ENCODE results near the gene ZHX3.

DNA sequence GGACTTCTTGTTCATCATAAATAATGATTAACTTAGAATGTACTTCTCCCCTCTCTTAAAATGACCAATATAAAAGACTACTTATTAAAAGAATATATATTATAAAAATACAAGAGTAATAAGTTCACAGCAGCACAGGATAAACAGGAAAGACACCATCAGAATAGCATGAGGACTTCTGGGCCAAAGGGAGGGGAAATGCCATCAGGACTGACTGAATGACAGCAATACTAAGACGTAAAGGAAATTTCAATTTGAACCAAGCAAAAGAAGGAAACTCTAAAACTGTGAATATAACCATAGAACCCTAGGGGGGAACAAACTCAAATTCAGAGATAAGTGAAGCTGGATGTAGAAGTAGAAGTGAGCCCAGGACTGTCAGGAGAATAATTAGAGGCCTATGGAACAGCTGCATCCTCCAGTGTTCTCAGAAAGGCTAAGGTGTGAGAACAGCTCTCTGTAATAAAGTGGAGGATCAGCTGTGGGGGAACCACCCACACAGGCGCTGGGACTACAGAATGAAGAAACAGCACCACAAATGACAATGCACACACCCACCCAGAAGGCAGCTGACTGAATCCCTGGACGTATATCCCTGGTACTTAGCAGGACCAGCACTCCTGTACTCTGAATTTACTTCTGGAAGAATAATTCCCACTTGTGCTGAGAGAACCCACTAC, 37.8 kb downstream of the ZHX3 start:
- TF ChIP-seq CTCF (IDR thresholded peaks at IDR 0.05 in 4 of 5, conservative IDR thresholded peaks at IDR 0.05 in 1 of 5) = no peak
- TF ChIP-seq POLR2A (IDR thresholded peaks at IDR 0.05) = no peak
